ENCODE measurements around the gene MLEC.

- no peak for TF ChIP-seq HDGF (IDR thresholded peaks at IDR 0.05; ENCODE audit: borderline replicate concordance)
- no peak for TF ChIP-seq ARNT (IDR thresholded peaks at IDR 0.05)
- TF ChIP-seq SUZ12 (IDR thresholded peaks at IDR 0.05), result no peak
- no peak for TF ChIP-seq L3MBTL2 (conservative IDR thresholded peaks at IDR 0.05)
- TF ChIP-seq BHLHE40 (IDR thresholded peaks at IDR 0.05; ENCODE audit: borderline replicate concordance), result no peak
- TF ChIP-seq TARDBP (IDR thresholded peaks at IDR 0.05), result no peak
- TF ChIP-seq FOXA1 (IDR thresholded peaks at IDR 0.05), result no peak
These were observed 32.3 kb upstream of the MLEC start for GRCh38 chr12:120654656-120655055.

All from HEK293T (cell line).